HepG2 (cell line): ENCODE measurements around the gene C22orf39. TPM values are rescaled to one million over a fixed set of nuclear protein-coding genes. Genes with fewer than 3 reads are reported as not detected.
A peak's percentile ranks its signal among the peaks of the same experiment; 100 is the strongest.

Source experiments
- CREB1 ChIP-seq, 2 experiments: fragments of 450-650 bp in 1 of 2; IDR thresholded peaks; 2 replicates each; pipeline ENCODE4 v1.6.1; 2016 to 2017; ENCODE audit warnings: control low read depth in 1 of 2, mild to moderate bottlenecking in 1 of 2, missing compliant biosample characterization in 1 of 2, missing genetic modification characterization in 1 of 2
- DDIT3 ChIP-seq: sonication (generic); formaldehyde crosslinking; IDR thresholded peaks from 2 replicates; pipeline ENCODE4 v1.4.0; 2020; ENCODE audit warnings: mild to moderate bottlenecking, missing genetic modification reagents
- HDAC1 ChIP-seq: sonication (generic); formaldehyde crosslinking; IDR thresholded peaks from 2 replicates; pipeline ENCODE4 v1.5.1; 2020; ENCODE audit warnings: mild to moderate bottlenecking, missing genetic modification reagents
- MAF1 ChIP-seq: sonication (generic); formaldehyde crosslinking; IDR thresholded peaks from 2 replicates; pipeline ENCODE4 v1.5.0; 2020; ENCODE audit warnings: missing genetic modification reagents, borderline replicate concordance
- POGZ ChIP-seq: sonication (generic); formaldehyde crosslinking; IDR thresholded peaks from 2 replicates; pipeline ENCODE4 v1.4.0; 2020; ENCODE audit warnings: mild to moderate bottlenecking, missing genetic modification reagents
- TIGD3 ChIP-seq: sonication (generic); formaldehyde crosslinking; IDR thresholded peaks from 2 replicates; pipeline ENCODE4 v1.5.1; 2020; ENCODE audit warnings: mild to moderate bottlenecking, missing genetic modification reagents, borderline replicate concordance
- ZBTB40 ChIP-seq, 2 experiments: fragments of 450-650 bp in 1 of 2; sonication (generic) in 1 of 2; formaldehyde crosslinking in 1 of 2; IDR thresholded peaks; 2 replicates each; pipeline versions ENCODE4 v1.6.1 to v1.8.0; 2016 to 2022; ENCODE audit warnings: antibody characterized with exemption in 1 of 2, mild to moderate bottlenecking in 1 of 2, missing genetic modification reagents in 1 of 2
- ZNF552 ChIP-seq: sonication (generic); formaldehyde crosslinking; IDR thresholded peaks from 2 replicates; pipeline ENCODE4 v1.9.0; 2022; ENCODE audit warnings: missing genetic modification reagents, mild to moderate bottlenecking, borderline replicate concordance
- ZNF691 ChIP-seq: sonication (generic); formaldehyde crosslinking; IDR thresholded peaks from 2 replicates; pipeline ENCODE4 v1.4.0; 2020; ENCODE audit warnings: missing genetic modification reagents, low read depth, mild to moderate bottlenecking, borderline replicate concordance
- polyA plus RNA-seq, 8 experiments: library from polyadenylated mRNA; depleted of rRNA in 3 of 8; stranded (reverse) in 7 of 8; unstranded in 1 of 8; fragments of >200 nt; fragmentation: Illumina TruSeq in 4 of 8; extraction: Trizol in 4 of 8; gene quantifications; 2 replicates each; pipeline versions ENCODE4 v1.2.1 to v1.2.3, GENCODE V29; 2011 to 2016; ENCODE audit warnings: low read depth in 4 of 8, missing spikeins in 1 of 8, mixed read lengths in 1 of 8; ENCODE audit not compliant: insufficient read depth in 1 of 8
- total RNA-seq, 5 experiments: library from RNA; depleted of rRNA; stranded (reverse); fragments of >200 nt; fragmentation: Illumina TruSeq; extraction: Trizol; gene quantifications; 2 replicates each; pipeline ENCODE4 v1.2.3, GENCODE V29; 2016; ENCODE audit warnings: low read depth in 1 of 5
- TF ChIP-seq, protein P1 (sequence below): sonication (generic); formaldehyde crosslinking; IDR thresholded peaks from 2 replicates; pipeline ENCODE4 v1.4.0; 2020; ENCODE audit warnings: low read depth, mild to moderate bottlenecking, missing genetic modification reagents
- TF ChIP-seq, protein P2 (sequence below): sonication (generic); formaldehyde crosslinking; IDR thresholded peaks from 2 replicates; pipeline ENCODE4 v1.8.0; 2022; ENCODE audit warnings: missing genetic modification reagents, low read depth, mild to moderate bottlenecking, borderline replicate concordance
- TF ChIP-seq, protein P3 (sequence below): sonication (generic); formaldehyde crosslinking; IDR thresholded peaks from 2 replicates; pipeline ENCODE4 v1.8.1; 2023; ENCODE audit warnings: mild to moderate bottlenecking, missing genetic modification reagents

Gene C22orf39
- total and polyA plus RNA-seq, 2 of the 13 experiments (the other 11 are each of a cell fraction or from before 2014, with no cell fraction given) = 23.4 to 26.4 TPM

DNA sequence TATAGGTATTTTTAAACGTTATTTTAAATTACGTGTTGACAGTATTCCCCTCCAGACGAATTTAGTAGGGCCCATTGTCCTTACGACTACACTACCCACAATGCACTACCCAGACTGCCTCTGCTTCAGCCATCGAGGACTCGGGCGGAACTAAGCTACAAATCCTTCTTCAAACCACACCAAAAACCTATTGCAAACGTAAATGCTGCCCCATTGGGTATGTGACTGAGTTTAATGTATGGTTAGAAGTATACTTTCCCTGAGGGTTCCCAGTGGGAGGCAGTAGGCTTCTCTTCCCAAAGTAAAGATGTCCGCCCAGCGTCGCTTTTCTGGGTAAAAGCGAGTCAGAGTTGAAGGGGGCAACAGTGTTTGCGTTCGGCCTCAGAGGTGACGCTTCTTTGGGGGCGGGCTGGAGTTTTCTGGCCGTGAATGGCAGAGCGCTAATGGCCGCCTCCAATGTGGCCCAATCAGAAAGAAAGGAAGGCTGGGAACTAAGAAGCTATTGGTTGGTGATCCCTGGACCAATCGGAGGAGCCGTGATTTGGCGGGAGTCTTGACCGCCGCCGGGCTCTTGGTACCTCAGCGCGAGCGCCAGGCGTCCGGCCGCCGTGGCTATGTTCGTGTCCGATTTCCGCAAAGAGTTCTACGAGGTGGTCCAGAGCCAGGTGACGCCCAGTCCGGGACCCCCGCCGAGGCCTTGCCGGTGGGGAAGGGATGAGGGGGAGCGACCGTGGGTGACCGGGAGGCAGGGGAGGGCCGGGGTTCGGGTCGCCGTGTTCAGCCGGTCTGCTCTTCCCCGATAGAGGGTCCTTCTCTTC is 32.1 kb upstream of the C22orf39 start, which contains the start of gene CDC45 (continued):
- TF ChIP-seq, protein P1, sequence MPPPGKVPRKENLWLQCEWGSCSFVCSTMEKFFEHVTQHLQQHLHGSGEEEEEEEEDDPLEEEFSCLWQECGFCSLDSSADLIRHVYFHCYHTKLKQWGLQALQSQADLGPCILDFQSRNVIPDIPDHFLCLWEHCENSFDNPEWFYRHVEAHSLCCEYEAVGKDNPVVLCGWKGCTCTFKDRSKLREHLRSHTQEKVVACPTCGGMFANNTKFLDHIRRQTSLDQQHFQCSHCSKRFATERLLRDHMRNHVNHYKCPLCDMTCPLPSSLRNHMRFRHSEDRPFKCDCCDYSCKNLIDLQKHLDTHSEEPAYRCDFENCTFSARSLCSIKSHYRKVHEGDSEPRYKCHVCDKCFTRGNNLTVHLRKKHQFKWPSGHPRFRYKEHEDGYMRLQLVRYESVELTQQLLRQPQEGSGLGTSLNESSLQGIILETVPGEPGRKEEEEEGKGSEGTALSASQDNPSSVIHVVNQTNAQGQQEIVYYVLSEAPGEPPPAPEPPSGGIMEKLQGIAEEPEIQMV (CRISPR knock-in tag) = no peak
- TF ChIP-seq, protein P2, sequence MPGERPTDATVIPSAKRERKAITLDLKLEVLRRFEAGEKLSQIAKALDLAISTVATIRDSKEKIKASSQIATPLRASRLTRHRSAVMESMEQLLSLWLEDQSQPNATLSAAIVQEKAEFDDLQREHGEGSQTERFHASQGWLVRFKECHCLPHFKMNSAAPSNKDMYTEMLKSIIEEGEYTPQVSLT (CRISPR knock-in tag) = no peak
- TF ChIP-seq POGZ (CRISPR knock-in tag) = no peak
- TF ChIP-seq HDAC1 (CRISPR knock-in tag) = peak; percentile 96
- TF ChIP-seq TIGD3 (CRISPR knock-in tag) = no peak
- TF ChIP-seq MAF1 (CRISPR knock-in tag) = no peak
- no peak for TF ChIP-seq ZNF552 (CRISPR knock-in tag)
- no peak for TF ChIP-seq DDIT3 (CRISPR knock-in tag)
- TF ChIP-seq CREB1 (IDR thresholded peaks at IDR 0.05) = peak; percentile 84
- TF ChIP-seq CREB1 (CRISPR knock-in tag; IDR thresholded peaks at IDR 0.05) = peak; percentile 96
- TF ChIP-seq, protein P3, sequence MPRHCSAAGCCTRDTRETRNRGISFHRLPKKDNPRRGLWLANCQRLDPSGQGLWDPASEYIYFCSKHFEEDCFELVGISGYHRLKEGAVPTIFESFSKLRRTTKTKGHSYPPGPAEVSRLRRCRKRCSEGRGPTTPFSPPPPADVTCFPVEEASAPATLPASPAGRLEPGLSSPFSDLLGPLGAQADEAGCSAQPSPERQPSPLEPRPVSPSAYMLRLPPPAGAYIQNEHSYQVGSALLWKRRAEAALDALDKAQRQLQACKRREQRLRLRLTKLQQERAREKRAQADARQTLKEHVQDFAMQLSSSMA = no peak
- no peak for TF ChIP-seq ZBTB40 (IDR thresholded peaks at IDR 0.05)
- no peak for TF ChIP-seq ZBTB40 (CRISPR knock-in tag; IDR thresholded peaks at IDR 0.05)
- peak; percentile 24; the same call in 1 of the 2 replicates for TF ChIP-seq ZNF691 (CRISPR knock-in tag)
